Chondrocyte (in vitro differentiated cells): Measurements from ENCODE around the gene PLEKHA4. TPM values are rescaled to one million over a fixed set of nuclear protein-coding genes. Genes with fewer than 3 reads are reported as not detected.

Experiments
- DNase-seq: peaks from one replicate; pipeline ENCODE4 v3.0.0; 2021; ENCODE audit warnings: mixed read lengths, low spot score
- H3K27ac Mint-ChIP-seq: one replicate; pipeline ENCODE4 v1.8.0; 2021; ENCODE audit warnings: mild to moderate bottlenecking, moderate library complexity, mixed read lengths; ENCODE audit not compliant: unreplicated experiment
- H3K27me3 Mint-ChIP-seq: 2 replicates; pipeline ENCODE4 v1.8.0; 2021; ENCODE audit warnings: low read depth, mixed read lengths
- H3K36me3 Mint-ChIP-seq: 2 replicates; pipeline ENCODE4 v1.8.0; 2021; ENCODE audit warnings: low read depth, mixed read lengths
- H3K4me1 Mint-ChIP-seq: 2 replicates; pipeline ENCODE4 v1.8.0; 2021; ENCODE audit warnings: low read depth, mild to moderate bottlenecking, mixed read lengths
- H3K4me3 Mint-ChIP-seq: one replicate; pipeline ENCODE4 v1.8.0; 2021; ENCODE audit warnings: mild to moderate bottlenecking, moderate library complexity, mixed read lengths; ENCODE audit not compliant: unreplicated experiment
- H3K9me3 Mint-ChIP-seq: 2 replicates; pipeline ENCODE4 v1.8.0; 2021; ENCODE audit warnings: low read depth, mixed read lengths
- total RNA-seq: library from RNA; stranded (reverse); gene quantifications from 3 replicates; pipeline ENCODE4 v1.2.1, GENCODE V29; 2021
- TF ChIP-seq, protein P1 (sequence below): fragments of 200-600 bp; sonication (generic); IDR thresholded peaks from 2 replicates; pipeline ENCODE4 v1.5.0; 2021; ENCODE audit warnings: antibody characterized with exemption, mild to moderate bottlenecking, moderate library complexity

Gene PLEKHA4
- total RNA-seq, 1 donor from 2014 or later: 16.8 TPM

DNA sequence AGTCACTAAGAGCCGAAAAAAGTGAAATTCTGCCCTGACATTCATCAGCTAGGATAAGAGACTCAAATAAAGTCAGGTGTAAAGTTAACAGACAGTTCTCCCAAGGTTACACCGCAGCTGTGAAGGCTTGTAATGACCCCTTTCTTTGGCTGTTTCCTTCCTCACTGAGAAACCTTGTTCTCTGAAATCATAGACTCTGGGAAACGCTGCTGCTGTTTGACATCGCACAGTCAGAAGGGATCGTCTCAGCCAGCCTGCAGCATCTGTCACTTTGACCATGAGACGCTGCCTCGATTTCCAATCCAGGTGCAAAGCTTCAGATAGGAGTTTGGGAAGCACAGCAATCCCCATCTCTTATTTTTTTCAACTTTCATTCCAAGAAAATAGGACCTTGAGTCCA, 58.3 kb downstream of the PLEKHA4 start:
- Mint-ChIP-seq H3K27me3 (no peaks in the 10 kb centered on the region), H3K9me3 (no peaks in the 10 kb centered on the region), H3K27ac (peak overlapping the region; percentile 75), H3K36me3 (no peaks in the 10 kb centered on the region), H3K4me1 (peaks cover 21% of the 10 kb centered on the region), H3K4me3 (peak overlapping the region; percentile 84)
- TF ChIP-seq, protein P1, sequence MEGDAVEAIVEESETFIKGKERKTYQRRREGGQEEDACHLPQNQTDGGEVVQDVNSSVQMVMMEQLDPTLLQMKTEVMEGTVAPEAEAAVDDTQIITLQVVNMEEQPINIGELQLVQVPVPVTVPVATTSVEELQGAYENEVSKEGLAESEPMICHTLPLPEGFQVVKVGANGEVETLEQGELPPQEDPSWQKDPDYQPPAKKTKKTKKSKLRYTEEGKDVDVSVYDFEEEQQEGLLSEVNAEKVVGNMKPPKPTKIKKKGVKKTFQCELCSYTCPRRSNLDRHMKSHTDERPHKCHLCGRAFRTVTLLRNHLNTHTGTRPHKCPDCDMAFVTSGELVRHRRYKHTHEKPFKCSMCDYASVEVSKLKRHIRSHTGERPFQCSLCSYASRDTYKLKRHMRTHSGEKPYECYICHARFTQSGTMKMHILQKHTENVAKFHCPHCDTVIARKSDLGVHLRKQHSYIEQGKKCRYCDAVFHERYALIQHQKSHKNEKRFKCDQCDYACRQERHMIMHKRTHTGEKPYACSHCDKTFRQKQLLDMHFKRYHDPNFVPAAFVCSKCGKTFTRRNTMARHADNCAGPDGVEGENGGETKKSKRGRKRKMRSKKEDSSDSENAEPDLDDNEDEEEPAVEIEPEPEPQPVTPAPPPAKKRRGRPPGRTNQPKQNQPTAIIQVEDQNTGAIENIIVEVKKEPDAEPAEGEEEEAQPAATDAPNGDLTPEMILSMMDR: no peak
- no peak for DNase-seq

DNA sequence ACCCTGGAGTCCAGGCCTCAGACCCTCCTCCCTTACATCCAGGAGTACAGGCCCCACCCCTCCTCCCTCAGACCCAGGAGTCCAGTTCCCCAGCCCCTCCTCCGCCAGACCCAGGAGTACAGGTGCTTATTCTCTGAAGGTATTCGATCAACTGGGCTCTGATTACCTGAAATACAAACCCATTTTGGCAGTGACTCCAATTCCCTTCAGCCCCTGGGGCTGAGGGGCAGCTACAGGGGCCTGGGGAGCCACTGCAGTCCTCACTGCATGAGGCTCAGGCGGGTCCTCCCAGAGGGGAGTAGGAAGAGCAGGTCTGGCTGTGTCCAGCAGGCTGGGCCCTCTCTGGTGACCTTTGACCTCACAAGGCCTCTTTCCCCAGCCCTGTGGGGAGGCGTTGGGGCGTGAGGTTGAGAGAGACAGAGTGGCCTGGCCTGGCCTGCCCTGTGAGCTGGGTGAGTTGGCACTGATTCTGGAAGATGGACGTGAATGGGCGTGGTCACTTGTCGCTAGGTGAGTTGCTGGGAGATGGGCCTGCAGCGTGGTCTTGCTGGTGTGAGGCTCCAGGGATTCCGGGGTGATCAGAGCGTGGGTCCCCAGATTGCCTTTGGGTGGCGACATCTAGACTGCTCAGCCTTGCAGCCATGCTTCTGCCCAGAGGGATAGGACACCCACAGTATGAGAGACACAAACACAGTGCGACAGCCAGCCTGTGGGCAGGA, 60.7 kb downstream of the PLEKHA4 start:
- Mint-ChIP-seq H3K4me1 (peaks cover 21% of the 10 kb centered on the region), H3K36me3 (no peaks in the 10 kb centered on the region), H3K27me3 (no peaks in the 10 kb centered on the region), H3K27ac (peak overlapping the region; percentile 28), H3K9me3 (no peaks in the 10 kb centered on the region), H3K4me3 (no peak overlapping the region)
- DNase-seq: no peak
- TF ChIP-seq, protein P1: no peak

DNA sequence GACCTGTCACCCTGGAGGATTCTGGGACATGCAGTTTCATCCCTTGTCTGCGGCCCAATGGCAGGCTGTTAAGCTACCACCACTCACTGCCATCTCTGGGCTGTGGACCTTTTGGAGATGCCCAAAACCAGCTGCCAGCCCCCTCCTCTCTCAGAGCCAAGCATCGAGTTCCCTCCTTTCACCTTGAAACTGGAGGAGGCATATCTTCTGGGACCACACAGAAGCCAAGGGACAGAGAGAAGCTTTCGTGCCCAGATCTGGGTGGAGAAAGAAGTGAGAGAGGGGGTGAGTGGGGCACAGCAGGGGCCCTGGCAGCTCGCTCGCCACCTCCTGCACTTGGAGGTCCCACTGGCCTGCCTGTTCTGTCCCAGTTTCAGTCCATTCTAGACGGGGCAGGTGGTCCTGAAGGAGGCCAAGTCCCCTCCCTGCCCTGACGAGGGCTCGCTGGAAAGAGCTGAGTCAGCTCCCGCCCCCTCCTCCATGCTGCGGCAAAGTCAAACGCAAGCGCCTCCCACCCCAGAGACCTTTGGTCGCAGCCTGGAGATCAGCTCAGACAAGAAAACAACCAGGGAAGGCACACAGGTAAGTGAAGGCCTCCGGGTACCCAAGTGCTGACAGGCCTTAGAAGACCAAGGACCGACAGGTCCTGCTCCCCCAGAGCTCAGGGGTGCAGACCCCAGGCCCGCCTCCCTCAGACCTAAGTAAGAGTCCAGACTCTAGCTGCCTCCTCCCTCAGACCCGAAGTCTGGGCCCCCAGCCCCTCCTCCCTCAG, 61.4 kb downstream of the PLEKHA4 start:
- Mint-ChIP-seq H3K9me3 (no peaks in the 10 kb centered on the region), H3K36me3 (no peaks in the 10 kb centered on the region), H3K27me3 (no peaks in the 10 kb centered on the region), H3K4me1 (peaks cover 16% of the 10 kb centered on the region), H3K4me3 (no peak overlapping the region), H3K27ac (no peak overlapping the region)
- no peak for DNase-seq
- TF ChIP-seq, protein P1: no peak

DNA sequence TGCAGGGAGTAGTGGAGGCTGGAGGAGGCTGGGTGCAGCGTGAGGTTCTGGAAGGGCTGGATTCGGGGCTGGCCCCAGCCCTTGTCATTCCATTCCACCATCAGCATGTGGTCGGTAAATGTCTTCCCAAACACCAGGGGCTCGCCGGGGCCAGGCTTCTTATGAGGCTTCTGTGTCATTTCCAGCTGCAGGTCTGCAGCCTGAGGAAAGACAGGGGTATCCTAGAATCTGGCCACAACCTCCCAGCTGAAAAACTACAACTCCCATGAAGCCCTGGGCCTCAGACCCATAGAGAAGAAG, 61.9 kb downstream of the PLEKHA4 start:
- Mint-ChIP-seq H3K4me1 (peaks cover 15% of the 10 kb centered on the region), H3K27ac (no peak overlapping the region), H3K36me3 (no peaks in the 10 kb centered on the region), H3K27me3 (no peaks in the 10 kb centered on the region), H3K9me3 (no peaks in the 10 kb centered on the region), H3K4me3 (no peak overlapping the region)
- TF ChIP-seq, protein P1: no peak
- no peak for DNase-seq

DNA sequence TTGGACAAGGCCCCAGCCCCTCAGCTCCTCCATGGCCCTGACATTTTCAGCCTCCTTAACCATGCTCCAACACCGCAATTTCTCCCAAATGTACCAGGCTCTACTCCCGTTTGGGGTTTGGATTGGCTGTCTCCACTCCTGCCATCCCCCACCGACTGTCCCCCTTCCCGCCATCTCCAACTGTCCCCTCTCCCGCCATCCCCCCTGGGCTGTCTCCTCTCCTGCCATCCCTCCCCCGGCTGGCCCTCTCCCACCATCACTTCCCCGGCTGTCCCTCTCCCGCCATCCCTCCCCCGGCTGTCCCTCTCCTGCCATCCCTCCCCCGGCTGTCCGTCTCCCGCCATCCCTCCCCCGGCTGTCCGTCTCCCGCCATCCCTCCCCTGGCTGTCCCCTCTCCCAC, 63.0 kb downstream of the PLEKHA4 start:
- Mint-ChIP-seq H3K9me3 (no peaks in the 10 kb centered on the region), H3K27ac (no peak overlapping the region), H3K4me3 (no peak overlapping the region), H3K4me1 (peaks cover 12% of the 10 kb centered on the region), H3K27me3 (no peaks in the 10 kb centered on the region), H3K36me3 (no peaks in the 10 kb centered on the region)
- no peak for DNase-seq
- TF ChIP-seq, protein P1: no peak
